BE2C (cell line): ENCODE data around the gene MANBA.
"Not testable (repeated sequence)": the region's sequence is repeated elsewhere in the genome, so short reads cannot be mapped to it uniquely, and the experiment has no call there.

Source experiments
- DNase-seq: peaks from one replicate; pipeline ENCODE4 v3.0.0-alpha.2; 2020
- H3K27me3 ChIP-seq: fragments of 250-450 bp; sonication (Bioruptor Pico); 2 replicates; pipeline ENCODE4 v1.5.1; 2020; ENCODE audit warnings: mild to moderate bottlenecking
- H3K36me3 ChIP-seq: fragments of 250-450 bp; sonication (Bioruptor Pico); 2 replicates; pipeline ENCODE4 v1.5.1; 2020; ENCODE audit warnings: mild to moderate bottlenecking
- H3K4me1 ChIP-seq: fragments of 250-450 bp; sonication (Bioruptor Pico); 2 replicates; pipeline ENCODE4 v1.5.1; 2020
- H3K4me3 ChIP-seq: 2 replicates; pipeline ENCODE4 v1.5.1; 2011; ENCODE audit warnings: low read depth, low read length
- H3K9me3 ChIP-seq: fragments of 250-450 bp; sonication (Bioruptor Pico); 2 replicates; pipeline ENCODE4 v1.5.1; 2020
- CTCF ChIP-seq: IDR thresholded peaks from 2 replicates; pipeline ENCODE4 v1.5.1; 2012; ENCODE audit warnings: mild to moderate bottlenecking, low read depth, low read length

The MANBA gene

DNA sequence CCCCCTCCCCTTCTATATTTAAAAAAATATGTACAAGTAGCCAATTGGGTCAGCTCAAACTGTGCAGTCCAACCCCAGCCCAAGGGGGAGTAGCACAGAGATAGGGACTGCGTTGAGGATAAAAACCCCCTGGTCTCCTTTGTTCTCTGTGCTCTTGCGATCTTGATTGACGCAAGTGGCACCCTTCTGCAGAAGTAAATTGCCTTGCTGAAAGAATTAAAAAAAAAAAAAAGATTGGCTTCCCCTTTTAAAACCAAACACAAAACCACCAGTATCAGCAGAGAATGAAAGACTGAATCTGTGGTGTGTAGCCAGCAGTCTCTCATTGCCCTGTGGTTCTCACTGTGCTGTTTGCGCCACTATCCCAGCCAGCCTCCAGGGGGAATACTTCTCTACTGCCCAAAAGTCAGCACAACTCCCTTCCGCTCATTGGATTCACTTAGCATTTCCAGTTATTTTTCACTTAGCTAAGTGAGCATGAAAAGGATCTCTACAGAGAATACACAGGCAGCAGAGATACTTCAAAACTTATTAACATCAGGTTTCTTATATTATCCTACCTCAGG lies 29.7 kb downstream of the MANBA start:
- Histone ChIP-seq H3K4me1 (no peaks in the 10 kb centered on the region), H3K27me3 (no peaks in the 10 kb centered on the region), H3K4me3 (no peak overlapping the region), H3K9me3 (no peaks in the 10 kb centered on the region), H3K36me3 (no peaks in the 10 kb centered on the region)
- DNase-seq, result no peak
- peak; percentile 49 for TF ChIP-seq CTCF

DNA sequence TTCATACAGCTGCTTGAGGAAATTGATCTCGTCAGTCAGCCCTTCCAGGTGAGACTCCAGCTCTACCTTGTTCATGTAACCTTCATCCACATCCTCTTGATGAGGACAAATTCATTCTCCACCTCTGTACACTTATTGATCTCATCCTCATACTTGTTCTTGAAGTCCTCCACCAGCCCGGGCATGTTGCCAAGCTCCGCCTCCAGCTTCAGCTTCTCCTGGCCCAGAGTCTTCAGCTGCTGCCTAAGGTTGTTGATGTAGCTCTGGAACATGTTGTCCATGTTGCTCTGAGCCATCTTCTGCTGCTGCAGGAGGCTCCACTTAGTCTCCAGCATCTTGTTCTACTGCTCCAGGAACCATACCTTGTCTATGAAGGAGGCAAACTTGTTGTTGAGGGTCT lies 31.3 kb downstream of the MANBA start:
- H3K9me3 ChIP-seq, H3K4me1 ChIP-seq: not testable (repeated sequence)
- peak; percentile 27 for DNase-seq

DNA sequence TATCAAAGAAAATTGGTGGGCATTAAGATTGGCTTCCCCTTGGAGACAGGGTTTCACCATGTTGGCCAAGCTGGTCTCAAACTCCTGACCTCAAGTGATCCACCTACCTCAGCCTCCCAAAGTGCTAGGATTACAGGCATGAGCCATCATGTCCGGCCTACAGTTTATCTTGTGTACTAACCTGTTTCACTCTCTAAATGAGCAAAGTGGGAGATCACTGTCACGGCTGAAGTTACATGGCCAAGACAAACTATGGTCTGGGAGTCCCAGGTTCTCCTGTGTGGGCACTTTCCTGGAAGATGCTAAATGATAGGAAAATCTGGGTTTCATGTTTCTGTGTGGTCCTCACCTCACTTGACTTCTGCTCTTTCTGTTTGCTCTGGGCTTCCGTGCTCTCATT lies 33.8 kb downstream of the MANBA start:
- H3K4me3 ChIP-seq, DNase-seq, H3K27me3 ChIP-seq, H3K9me3 ChIP-seq, H3K36me3 ChIP-seq, H3K4me1 ChIP-seq: not testable (repeated sequence)

More for the DNA sequence above, 31.3 kb downstream of the MANBA start:
- H3K36me3 ChIP-seq, H3K27me3 ChIP-seq, H3K4me3 ChIP-seq: not testable (repeated sequence)

DNA sequence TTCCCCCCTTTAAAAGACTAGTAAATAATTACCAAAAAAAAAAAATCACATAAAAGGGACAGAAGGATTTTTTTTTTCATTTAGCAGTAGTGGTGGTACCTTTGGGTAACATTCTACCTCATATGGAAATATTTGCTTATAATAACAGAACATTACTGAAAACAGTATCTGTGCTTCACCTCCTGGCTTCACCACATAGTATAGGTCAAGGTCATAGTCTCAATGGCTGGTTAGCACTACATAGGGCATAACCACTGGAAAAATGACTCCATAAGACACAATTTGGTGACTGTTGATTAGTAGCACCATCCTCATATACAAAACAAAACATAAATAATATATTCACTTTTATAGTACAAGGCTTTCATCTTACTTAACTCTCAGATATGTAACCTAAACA lies 34.7 kb downstream of the MANBA start:
- DNase-seq, result no peak
- H3K9me3 ChIP-seq, result no peaks in the 10 kb centered on the region
- no peak overlapping the region for H3K4me3 ChIP-seq
- TF ChIP-seq CTCF, result no peak
- no peaks in the 10 kb centered on the region for H3K27me3 ChIP-seq
- no peaks in the 10 kb centered on the region for H3K36me3 ChIP-seq
- H3K4me1 ChIP-seq, result no peaks in the 10 kb centered on the region

GRCh38 chr4:102725229-102725628 lies 35.5 kb downstream of the MANBA start:
- H3K36me3 ChIP-seq, result no peaks in the 10 kb centered on the region
- H3K4me1 ChIP-seq, result no peaks in the 10 kb centered on the region
- no peaks in the 10 kb centered on the region for H3K27me3 ChIP-seq
- H3K9me3 ChIP-seq, result no peaks in the 10 kb centered on the region
- DNase-seq, result no peak
- TF ChIP-seq CTCF, result no peak
- H3K4me3 ChIP-seq, result no peak overlapping the region

- H3K9me3 ChIP-seq, result no peaks in the 10 kb centered on the region
- H3K27me3 ChIP-seq, result no peaks in the 10 kb centered on the region
- no peaks in the 10 kb centered on the region; the same call in 1 of the 2 replicates for H3K4me1 ChIP-seq
- no peak for DNase-seq
- no peak overlapping the region for H3K4me3 ChIP-seq
- no peak for TF ChIP-seq CTCF
- H3K36me3 ChIP-seq, result no peaks in the 10 kb centered on the region
Measured at GRCh38 chr4:102723511-102723910, 37.3 kb downstream of the MANBA start.

- no peaks in the 10 kb centered on the region; the same call in 1 of the 2 replicates for H3K4me1 ChIP-seq
- H3K4me3 ChIP-seq, result no peak overlapping the region
- no peak for DNase-seq
Measured at GRCh38 chr4:102722740-102723139, 38.0 kb downstream of the MANBA start.

GRCh38 chr4:102718833-102719575 lies 41.8 kb downstream of the MANBA start:
- not testable (repeated sequence) for DNase-seq, H3K36me3 ChIP-seq, H3K9me3 ChIP-seq

More at GRCh38 chr4:102722740-102723139, 38.0 kb downstream of the MANBA start:
- Histone ChIP-seq H3K27me3 (no peaks in the 10 kb centered on the region), H3K9me3 (no peaks in the 10 kb centered on the region), H3K36me3 (no peaks in the 10 kb centered on the region)
- TF ChIP-seq CTCF, result no peak

More at GRCh38 chr4:102718833-102719575, 41.8 kb downstream of the MANBA start:
- not testable (repeated sequence) for H3K4me3 ChIP-seq, H3K4me1 ChIP-seq, H3K27me3 ChIP-seq
